GM19035 (cell line): Measurements from ENCODE around the gene CRACR2B.

Source experiments
- ATAC-seq: cut with Tn5 transposase; IDR thresholded peaks from one replicate; pipeline ENCODE4 v1.9.1; 2021; ENCODE audit not compliant: unreplicated experiment

Gene CRACR2B

DNA sequence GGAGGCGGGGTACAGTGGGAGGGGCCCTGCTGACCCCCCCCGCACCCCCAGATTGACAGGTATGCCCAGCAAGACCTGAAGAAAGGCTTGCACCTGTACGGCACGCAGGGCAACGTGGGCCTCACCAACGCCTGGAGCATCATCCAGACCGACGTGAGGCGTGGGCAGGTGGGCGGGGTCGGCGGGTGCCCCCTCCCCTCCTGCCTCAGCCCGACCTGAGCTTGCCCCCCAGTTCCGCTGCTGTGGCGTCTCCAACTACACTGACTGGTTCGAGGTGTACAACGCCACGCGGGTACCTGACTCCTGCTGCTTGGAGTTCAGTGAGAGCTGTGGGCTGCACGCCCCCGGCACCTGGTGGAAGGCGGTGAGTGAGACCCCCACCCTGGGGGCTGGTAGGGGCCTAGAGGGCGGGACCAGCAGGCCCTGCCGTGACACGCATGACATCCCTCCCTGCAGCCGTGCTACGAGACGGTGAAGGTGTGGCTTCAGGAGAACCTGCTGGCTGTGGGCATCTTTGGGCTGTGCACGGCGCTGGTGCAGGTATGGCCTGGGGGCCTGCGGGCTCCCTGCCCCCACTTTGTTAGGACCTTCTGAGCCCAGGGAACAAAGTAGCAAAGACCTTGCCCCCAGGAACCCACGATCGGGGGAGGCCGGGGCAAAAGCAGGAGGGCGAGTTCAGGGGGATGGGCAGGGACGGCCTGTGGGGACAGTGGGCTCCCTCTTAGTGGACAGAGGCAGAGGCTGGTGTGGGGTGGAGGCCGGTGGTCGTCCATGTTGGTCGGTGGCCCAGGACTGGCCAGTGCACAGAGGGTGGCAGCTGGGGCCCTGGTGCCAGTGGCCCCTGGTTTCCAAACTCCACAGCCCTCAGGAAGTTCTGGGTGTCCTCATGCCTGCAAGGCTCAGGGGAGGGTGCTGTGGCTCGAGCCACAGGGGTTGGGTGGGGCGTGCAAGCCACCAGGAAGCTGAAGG, 38.0 kb downstream of the CRACR2B start:
- no peak for ATAC-seq

DNA sequence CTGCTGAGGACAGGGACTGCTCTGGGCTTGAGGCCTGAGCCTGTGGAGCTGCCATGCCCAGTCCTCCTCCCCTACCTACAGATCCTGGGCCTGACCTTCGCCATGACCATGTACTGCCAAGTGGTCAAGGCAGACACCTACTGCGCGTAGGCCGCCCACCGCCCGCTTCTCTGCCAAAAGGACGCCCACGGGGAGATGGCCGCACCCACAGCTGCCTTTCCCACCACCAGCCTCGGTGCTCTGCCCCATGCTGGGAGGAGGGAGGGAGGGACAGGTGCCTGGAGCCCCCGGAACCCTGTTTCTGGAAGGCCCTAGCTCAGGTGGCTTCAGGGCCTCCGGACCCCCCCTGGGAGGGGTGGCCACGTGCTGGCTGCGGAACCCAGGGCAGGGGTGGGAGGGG, 38.8 kb downstream of the CRACR2B start:
- no peak for ATAC-seq

DNA sequence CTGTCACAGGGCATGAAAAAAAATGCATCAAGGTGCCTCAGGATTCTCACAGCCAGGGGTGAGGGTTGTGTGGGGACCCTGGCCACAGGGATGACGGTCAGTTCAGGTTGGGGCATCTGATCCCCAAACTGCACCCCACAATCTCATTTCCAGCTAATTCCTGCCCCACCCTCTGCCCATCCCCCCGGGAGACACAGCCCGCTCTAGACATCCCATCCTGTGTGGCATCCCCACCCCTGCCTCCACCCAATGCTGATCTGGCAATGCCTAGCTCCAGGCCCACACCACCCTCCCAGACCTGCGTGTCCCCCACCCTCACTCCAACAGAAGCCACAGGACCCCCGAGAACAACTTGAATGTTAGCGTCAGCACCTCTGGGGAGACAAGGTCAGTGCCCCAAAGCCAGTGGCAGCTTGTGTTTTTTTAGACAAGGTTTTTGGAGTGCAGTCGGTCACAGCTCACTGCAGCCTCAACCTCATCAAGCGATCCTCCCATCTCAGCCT, 40.2 kb downstream of the CRACR2B start:
- ATAC-seq = no peak

DNA sequence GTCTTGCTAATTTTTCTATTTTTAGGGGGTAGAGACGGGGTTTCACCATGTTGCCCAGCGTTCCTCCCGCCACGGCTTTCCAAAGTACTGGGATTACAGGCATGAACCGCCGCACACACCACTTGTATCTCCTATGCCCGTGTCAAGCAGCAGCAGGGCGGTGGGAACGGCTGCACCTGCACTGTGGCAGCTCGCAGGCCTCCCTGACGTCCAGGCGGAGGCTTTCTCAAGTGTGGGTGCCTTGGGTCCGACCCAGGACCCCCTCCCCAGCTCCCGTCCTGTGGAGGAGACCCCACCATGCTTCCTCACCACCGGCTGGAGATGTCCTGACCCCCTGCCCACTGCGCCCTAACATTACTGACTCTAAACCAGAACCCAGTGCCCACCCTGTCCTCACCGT, 40.7 kb downstream of the CRACR2B start:
- ATAC-seq = no peak

DNA sequence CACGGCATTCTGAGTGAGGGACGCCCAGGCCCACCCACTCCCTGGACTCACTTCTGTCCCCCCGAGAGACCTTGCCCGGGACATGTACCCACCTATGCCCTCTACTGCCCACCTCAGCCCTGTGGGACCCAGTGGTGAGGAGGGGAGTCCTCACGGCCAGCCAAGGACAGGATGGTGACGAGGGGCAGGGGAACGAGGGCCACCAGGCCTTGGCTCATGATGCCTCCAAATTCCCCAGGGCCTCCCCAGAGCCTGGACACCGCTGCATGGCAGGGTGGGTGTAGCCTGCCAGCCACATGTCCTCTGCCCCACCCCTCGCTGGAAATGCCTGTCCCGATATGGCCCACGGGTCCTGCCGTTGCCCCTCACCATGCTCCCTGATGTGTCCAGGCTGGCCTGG, 41.1 kb downstream of the CRACR2B start:
- ATAC-seq = no peak

- ATAC-seq = no peak
Measured at GRCh38 chr11:869399-870126, 41.8 kb downstream of the CRACR2B start.

DNA sequence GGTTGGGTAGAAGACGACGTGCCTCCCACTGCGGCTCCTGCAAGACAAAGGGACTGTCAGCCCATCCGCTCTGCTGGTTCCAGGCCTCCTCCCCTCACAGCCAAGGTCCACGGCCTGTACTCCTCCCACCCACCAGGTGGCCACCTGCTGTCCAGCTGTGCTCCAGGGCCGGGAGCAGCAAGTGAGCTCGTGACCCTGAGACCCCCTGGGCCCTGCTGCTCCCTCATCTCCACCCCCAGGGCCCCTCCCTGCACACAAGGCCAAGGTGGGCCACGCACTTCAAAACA, 42.4 kb downstream of the CRACR2B start:
- ATAC-seq = no peak

- no peak for ATAC-seq
Measured at GRCh38 chr11:870418-870817, 42.7 kb downstream of the CRACR2B start.

DNA sequence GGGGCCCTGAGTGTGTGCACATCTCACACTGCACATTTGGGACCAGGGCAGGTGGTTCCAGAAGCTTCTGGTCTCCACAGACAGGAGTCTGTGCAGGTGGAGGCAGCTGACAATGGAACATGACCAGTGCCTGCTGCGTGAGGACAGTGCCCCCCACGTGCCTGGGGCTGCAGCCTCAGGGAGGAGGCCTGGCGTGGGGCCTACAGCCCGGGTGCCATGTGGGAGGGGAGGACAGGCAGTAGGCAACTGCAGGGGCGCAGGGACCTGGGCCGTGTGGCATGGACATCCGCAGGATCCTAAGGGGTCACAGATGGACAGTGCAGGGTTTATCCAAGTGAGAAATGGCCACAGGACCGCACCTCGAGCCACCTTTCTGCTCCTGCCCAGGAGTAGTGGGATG, 43.8 kb downstream of the CRACR2B start:
- no peak for ATAC-seq

DNA sequence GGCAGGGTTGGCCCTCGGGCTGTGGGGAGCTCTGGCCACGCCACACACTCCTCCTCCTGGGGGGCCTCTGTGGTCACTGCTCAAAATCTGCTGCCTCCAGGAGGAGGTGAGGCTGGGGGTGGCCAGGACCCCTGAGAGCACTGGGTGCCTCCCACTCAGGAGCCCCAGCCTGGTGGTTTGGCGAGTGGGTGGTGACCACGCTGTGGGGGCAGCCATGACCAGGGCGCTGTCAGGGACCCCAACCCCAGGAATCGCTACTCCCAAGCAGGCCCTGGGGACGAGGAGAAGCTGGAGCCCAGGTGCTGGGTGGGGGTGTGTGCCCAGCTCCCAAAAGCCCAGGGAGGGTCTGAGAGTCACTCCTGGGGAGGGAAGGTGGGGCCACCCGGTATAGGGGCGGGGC, 45.1 kb downstream of the CRACR2B start:
- no peak for ATAC-seq

- no peak for ATAC-seq
Measured at GRCh38 chr11:873706-874105, 46.0 kb downstream of the CRACR2B start.

- no peak for ATAC-seq
Measured at GRCh38 chr11:875203-875602, 47.5 kb downstream of the CRACR2B start.

DNA sequence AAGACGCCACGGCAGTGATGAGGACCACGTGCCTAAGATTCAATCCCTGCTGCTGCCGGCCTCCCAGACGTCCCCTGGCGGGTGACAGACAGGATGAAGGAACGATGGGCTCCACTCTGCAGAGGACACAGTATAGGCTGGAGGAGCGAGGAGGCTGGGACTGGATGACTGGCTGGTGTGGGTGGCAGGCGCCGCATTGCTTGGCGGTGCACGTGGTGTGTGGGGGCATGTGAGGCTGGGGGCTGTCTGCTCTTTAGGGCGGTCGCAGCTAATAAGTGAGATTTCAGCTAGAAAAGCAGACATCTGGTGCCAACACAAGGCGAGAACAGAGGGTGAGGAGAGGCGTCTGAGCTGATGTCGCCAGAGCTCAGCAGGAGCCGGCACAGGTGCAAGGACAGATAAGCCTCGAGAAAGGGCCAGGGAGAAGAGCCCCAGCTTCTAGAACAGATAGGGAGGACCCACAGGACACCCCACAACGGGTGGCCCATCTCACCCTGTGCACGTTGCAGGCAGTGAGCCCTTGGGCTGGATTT, 48.1 kb downstream of the CRACR2B start:
- ATAC-seq = no peak

GRCh38 chr11:876545-876944, 48.8 kb downstream of the CRACR2B start:
- ATAC-seq = no peak

GRCh38 chr11:877565-877964, 49.8 kb downstream of the CRACR2B start:
- ATAC-seq = no peak

DNA sequence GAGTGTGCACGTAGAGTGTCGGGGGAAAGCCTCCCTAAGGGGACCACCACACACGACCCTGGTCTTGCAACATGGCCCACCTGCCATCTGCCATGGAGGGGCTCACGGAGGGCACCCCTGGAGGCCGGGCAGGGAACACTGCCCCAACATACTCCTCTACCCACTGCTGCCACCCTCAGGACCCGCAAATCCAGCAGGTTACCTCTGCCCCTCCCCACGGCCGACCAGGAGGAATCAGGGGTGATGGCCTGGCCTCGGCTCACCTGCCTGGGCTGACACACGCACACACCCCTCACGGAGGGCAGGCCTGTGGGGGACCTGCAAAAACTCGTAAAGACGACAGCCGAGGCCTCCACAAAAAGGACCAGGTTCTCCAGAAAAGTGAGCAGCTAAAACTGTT, 52.7 kb downstream of the CRACR2B start:
- no peak for ATAC-seq
